Fibroblast of the aortic adventitia (primary cell): ENCODE results near the gene AP3D1. TPM values are rescaled to one million over a fixed set of nuclear protein-coding genes. Genes with fewer than 3 reads are reported as not detected.

ENCODE experiments used
- DNase-seq: peaks from one replicate; pipeline ENCODE4 v3.0.0-alpha.2; 2010; ENCODE audit warnings: low read depth
- H3K4me3 ChIP-seq: 2 replicates; pipeline ENCODE4 v1.5.1; 2011; ENCODE audit warnings: low read depth, mild to moderate bottlenecking, control low read depth, low read length, moderate library complexity
- total RNA-seq: library from RNA; depleted of rRNA; stranded (reverse); fragments of >200 nt; gene quantifications from 2 replicates; pipeline ENCODE4 v1.2.3, GENCODE V29; 2012; ENCODE audit warnings: low replicate concordance
- TF ChIP-seq, protein P1 (sequence below): IDR thresholded peaks from 2 replicates; pipeline ENCODE4 v1.5.1; 2011; ENCODE audit warnings: mild to moderate bottlenecking, low read length, control low read depth, inconsistent platforms; ENCODE audit not compliant: insufficient read depth

The AP3D1 gene
- total RNA-seq, 1 donor = 102 TPM

DNA sequence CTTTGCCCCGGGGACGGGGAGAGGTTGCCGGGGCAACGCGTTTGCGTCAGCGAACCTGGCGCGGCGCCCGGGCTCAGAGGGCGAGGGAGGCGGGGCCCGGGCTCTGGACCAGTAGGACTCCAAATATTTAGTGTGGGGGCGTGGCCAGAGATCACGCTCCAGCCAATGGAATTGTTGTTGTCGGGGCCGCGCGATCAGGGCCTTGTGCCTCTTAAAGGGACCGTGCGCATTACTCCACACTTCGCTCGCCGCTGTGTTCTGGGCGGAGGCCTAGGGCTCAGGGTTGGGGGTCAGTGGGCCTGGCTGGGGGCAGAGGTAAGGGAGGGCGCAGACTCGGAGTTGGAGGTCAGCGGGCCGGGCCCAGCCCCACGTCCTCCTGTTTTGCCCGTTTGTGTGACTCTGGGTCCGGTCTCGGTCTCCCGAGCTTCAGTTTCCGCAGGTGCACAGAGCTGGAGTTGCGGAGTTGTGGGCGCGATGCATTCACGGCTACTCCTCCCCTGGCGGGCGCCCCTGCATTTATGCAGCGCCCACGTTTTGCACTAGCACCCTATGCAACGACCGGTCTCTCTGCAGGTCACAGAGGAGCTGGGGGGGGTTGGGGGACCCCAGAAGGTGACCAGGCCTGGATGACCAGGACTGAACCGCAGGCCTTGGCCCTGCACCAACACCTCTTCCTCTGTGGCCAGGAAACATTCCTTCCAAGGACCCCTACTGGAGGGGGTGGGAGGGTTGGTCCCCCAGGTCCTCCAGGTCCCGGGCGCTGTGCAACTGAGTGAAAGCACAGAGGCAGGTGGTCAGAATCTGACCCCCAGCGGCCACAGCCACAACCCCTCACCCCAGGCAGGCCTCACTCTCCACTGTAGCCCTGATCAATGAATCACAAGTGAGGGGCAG lies 89.6 kb downstream of the AP3D1 start:
- DNase-seq = peak; percentile 96
- peak overlapping the region; percentile 73 for H3K4me3 ChIP-seq
- TF ChIP-seq, protein P1, sequence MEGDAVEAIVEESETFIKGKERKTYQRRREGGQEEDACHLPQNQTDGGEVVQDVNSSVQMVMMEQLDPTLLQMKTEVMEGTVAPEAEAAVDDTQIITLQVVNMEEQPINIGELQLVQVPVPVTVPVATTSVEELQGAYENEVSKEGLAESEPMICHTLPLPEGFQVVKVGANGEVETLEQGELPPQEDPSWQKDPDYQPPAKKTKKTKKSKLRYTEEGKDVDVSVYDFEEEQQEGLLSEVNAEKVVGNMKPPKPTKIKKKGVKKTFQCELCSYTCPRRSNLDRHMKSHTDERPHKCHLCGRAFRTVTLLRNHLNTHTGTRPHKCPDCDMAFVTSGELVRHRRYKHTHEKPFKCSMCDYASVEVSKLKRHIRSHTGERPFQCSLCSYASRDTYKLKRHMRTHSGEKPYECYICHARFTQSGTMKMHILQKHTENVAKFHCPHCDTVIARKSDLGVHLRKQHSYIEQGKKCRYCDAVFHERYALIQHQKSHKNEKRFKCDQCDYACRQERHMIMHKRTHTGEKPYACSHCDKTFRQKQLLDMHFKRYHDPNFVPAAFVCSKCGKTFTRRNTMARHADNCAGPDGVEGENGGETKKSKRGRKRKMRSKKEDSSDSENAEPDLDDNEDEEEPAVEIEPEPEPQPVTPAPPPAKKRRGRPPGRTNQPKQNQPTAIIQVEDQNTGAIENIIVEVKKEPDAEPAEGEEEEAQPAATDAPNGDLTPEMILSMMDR = no peak

DNA sequence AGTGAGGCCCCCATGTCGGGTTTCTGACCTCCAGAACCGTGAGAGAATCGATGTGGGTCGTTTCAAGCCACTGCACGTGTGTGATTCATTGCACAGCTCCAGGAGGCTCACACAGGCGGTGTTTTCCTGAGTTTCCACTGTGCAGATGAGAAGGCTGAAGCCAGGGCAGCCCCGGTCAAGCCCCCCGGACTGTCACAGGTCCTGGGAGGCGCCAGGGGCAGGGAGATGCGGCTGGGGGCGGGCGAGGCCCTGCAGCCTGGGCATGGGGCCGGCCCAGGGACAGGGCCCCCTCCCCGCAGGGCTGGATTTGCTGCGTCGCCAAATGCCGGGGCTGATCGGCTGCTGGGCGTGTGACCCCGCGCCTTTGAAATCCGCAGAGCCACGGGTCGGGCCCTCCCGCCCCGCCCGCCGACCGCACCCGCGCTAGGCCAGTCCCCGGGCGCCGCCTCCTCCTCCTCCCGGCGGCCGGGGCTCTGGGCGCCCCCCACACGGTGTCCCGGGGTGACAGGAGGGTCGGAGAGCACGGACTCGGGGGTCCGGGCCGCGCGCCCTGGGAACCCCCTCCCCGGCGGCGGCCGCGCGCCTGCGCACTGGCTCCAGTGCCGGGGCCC lies 90.4 kb downstream of the AP3D1 start:
- peak; percentile 79 for DNase-seq
- TF ChIP-seq, protein P1 = no peak
- H3K4me3 ChIP-seq = peak overlapping the region; percentile 59

DNA sequence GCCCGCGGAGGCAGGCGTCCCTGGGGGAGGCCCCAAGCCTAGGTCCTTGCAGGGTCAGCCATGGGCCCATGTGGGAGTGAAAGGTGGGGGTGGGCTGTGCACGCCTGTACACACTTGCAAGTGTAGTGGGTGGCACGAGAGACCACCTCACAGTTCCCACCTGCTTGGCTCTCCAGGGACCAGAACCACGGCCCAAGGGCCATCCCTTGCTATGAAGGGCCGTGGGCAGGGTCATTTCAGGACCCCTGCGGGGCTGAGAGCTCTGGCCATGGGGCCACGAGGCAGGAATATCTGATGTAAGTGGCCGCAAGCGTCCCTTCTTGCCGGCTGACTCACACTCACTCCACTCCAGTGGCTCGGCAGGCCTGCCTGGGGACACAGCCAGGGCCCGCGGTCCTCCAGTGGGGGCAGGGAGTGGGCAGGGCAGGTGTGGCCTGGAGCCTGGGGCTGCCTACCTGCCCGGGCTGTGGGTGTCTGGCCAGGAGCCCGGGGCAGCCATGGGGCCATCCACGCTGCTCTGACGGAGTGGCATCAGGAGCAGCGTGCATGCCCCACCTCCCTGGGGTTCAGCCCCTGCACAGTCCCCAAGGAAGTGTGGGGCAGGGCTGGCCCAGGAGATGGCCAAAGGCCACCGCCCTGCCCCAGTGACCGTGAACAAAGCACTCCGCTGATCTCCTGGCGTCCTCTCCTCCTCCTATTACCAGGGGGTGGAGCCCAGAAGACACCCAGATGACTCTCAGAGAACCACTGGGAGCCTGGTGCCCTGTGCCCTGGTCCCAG lies 91.8 kb downstream of the AP3D1 start:
- no peak overlapping the region for H3K4me3 ChIP-seq
- DNase-seq = peak; percentile 88

DNA sequence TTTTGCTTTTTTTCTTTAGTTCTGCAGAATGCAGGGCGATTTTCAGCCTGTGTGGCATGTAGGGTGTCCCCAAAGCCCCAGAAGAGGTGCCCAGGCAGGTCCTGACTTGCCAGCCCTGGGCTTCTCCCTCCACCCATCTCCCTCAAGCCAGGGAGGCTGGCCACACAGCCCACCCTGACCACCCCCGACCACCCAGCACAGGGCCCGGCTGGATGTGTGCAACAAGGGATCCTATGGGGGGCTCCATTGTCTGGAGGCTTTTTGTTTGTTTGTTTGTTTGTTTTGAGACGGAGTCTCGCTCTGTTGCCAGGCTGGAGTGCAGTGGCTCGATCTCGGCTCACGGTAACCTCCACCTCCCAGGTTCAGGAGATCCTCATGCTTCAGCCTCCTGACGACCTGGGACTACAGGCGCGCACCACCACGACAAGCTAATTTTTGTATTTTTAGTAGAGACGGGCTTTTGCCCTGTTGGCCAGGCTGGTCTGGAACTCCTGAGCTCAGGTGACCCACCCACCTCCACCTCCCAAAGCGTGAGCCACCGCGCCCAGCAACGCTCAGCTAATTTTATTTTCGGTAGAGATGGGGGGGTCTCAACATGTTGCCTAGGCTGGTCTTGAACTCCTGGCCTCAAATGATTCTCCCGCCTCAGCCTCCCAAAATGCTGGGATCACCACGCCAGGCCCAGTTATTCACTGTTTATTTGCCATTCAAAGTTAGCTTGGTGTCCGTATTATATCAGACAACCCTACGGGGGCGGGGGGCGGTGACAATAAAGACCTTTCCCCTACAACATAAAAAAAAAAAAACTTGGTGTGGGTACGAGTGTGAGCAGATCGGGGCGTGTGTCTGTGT lies 92.6 kb downstream of the AP3D1 start:
- no peak overlapping the region for H3K4me3 ChIP-seq
- TF ChIP-seq, protein P1 = no peak
- no peak for DNase-seq

More for the DNA sequence above, 91.8 kb downstream of the AP3D1 start:
- TF ChIP-seq, protein P1 = no peak

DNA sequence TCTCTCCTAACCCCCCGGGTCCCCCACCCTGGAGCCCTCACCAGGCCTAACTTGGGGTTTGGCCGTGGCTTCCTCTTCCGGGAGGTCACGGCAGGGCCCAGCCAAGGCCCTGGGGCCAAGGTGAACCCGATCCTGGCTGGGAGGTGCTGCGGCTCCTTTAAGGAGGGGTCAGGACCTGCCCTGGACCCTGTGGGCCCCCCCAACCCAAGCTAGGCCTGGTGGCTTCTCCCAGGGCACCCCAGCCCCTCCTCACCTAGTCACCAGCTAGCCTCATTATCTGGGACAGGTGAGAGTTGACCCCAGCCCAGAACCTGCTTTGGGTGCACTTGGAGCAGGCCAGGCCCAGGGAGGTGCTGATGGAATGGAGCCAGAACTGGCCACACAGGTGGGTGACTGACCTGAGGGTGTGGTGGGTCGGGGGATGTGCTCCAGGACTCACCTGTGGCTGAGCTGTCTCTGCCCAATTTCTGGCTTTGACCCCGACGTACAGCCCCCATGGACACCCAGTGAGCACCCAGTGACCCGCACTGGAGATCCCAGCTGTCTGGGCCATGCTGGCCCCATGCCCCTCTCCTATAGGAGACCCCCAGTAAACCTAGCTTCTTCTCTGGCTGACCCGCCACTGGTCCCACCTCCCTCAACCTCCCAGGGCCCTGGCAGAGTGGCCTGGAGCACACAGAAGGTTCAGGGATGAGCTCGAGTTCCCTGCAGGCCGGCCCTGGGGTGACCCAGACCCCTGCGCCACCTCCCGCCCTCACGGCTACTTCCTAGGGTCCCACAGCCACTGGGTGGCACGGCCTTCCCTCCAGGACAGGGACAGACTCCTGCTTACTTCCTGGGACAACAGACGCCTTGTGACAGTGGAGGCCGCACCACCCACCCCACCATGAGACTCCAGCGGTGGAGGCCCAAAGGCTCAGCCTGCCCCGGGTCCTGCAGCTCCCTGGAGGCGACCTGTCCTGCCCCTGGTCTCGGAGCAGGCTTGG lies 93.6 kb downstream of the AP3D1 start:
- TF ChIP-seq, protein P1 = no peak
- DNase-seq = no peak
- H3K4me3 ChIP-seq = no peak overlapping the region
